HG03354 (cell line): ENCODE results near the gene PHLPP1.
A peak's percentile ranks its signal among the peaks of the same experiment; 100 is the strongest.
"Not testable (repeated sequence)": the region's sequence is repeated elsewhere in the genome, so short reads cannot be mapped to it uniquely, and the experiment has no call there.

ENCODE experiments used
- ATAC-seq: cut with Tn5 transposase; IDR thresholded peaks from one replicate; pipeline ENCODE4 v1.9.1; 2021; ENCODE audit warnings: mild to moderate bottlenecking; ENCODE audit not compliant: unreplicated experiment, poor library complexity, severe bottlenecking

PHLPP1 gene

DNA sequence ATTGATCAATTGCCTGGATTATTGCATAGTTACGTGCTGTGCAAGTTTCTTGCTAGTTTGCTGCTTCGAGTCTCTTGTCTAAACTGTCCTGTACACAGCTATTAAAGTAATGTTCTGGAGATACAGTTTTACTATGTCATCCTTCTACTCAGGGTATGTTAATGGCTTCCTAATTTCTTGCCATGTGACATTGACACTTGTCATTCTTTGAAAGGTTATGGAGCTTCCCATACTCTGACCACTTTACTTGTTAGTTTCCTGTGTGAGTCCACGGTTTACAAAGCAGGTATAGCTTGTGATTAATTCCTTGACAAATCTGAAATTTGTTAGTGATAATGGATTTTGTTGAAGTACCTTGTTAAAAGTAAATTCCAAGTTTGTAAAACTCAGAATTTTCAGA, 80.5 kb downstream of the PHLPP1 start:
- no peak for ATAC-seq

DNA sequence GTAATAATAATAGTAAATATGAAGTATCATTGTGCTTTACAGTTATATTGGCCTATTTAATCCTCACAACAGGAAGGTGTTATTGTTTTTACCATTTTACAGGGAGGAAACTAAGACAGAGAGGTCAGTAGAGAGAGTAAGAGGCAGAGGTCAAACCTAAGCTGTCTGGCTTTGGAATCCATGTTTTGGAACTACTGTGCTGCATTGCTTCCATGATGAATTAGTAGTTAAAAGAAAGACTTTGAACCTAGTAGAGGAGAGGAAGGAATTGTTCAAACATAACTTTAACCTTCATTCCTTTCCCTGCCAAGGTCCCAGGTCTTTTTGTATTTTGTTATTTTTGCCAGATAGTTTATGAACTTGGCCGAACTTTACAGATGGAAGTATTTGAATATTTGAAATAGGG, 80.9 kb downstream of the PHLPP1 start:
- no peak for ATAC-seq

DNA sequence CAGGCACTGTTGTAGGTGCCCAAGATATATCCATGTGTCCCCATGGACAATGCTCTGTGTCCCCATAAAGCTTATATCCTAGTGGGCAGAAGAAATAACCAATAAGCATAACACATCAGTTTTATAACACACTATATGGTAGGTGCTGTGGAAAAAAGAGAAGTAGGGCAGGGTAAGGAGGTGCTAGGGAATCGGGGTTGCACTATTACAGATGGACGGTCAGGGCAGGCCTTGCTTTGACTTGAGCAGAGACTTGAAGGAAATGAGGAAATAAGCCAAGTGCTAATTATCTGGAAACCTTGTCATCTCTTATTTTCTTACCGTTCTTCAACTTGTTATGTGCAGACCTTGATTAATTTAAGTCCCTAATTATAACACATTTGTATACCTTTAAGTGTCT, 82.0 kb downstream of the PHLPP1 start:
- no peak for ATAC-seq

DNA sequence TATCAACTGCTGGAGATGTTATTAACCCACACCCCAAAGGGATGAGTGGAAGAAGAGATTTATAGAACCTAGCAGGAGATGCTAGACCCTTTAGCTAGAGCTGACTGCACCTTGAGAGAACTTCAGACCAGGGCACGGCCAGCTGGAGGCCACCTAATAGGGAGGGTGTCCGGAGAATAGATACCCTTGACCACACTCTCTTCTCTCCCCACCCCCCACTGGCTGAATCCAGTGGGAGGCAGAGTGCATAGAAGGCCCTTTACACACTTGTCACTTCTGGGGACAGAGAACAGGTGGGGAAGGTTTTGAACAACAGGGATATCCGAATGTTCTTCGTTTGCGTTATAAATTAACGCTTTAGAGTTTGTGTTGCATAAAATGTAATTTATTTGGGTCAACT, 84.6 kb downstream of the PHLPP1 start:
- no peak for ATAC-seq

DNA sequence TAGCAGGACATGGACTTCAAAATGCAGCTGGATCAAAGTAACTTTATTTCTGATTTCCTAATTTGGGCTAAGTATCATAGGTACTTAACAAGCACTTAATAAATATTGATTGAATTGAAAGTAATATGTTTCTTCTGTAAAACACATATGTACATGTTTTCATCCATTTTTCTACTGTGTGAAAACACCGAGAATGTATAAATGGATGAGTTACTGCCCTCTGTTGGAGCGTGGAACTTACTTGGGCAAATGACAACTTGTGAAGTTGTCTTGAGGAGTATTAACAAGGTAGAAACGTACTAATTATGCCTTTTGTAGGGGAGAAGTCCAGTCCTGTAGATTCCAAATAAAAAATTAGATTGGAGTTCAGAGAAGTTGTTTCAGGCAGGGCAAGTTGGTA, 87.2 kb downstream of the PHLPP1 start:
- no peak for ATAC-seq

DNA sequence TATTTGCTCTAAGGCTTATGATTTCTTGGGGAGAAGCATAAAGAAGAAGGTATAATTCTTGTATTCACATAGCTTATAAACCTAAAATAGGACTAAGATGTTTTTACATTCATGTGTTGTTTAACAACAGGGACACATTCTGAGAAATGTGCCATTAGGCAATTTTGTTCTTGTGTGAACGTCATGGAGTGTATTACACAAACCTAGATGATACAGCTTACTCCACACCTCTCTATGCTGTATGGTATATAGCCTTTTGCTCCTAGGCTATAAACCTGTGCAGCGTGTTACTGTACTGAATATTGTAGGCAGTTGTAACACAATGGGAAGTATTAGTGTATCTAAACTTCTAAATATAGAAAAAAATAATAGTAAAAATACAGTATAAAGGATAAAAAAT, 92.1 kb downstream of the PHLPP1 start:
- no peak for ATAC-seq

DNA sequence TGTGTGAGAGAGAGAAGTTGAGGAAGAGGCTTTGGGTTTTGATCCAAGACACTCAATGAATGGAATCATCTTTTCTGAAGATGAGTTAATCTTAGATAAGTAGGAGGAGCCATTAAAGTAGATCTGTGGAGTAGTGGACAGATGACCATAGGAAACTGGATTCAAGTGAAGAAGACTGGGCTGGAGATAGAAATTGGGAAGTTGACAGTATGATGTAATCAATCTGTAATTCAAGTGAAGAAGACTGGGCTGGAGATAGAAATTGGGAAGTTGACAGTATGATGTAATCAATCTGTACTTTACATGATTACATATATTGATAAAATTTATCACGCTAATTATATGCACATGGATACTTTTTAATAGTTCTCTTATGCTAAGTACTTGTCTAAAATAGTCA, 92.8 kb downstream of the PHLPP1 start:
- no peak for ATAC-seq

DNA sequence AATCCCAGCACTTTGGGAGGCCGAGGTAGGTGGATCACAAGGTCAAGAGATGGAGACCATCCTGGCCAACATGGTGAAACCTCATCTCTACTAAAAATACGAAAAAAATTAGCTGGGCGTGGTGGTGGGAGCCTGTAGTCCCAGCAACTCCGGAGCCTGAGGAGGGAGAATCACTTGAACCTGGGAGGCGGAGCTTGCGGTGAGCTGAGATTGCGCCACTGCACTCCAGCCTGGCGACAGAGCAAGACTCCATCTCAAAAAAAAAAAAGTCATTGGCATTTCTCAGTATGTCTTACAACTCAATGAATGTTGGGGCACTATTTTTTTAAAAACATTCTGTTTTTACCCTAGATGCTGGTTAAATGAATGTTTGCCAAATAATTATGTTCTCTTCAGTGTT, 94.1 kb downstream of the PHLPP1 start:
- not testable (repeated sequence) for ATAC-seq

DNA sequence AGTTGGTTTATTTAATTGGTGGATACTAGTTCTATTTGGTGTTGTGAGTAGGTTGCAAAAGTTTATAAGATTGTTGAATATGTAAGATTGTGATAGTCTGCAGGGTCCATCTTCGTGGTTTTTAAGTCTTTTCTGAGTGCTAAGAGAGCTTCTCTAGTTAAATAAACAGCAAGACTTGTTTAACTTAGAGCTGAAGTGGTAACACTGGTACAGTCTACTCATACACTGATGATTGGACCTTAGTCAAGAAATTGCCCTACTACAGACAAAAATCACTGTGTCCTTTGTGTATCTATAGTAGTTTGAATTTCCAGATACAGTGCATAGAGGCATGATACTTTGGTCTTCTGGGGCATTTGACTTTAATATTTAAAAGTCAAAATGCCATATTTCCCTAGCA, 94.6 kb downstream of the PHLPP1 start:
- no peak for ATAC-seq

DNA sequence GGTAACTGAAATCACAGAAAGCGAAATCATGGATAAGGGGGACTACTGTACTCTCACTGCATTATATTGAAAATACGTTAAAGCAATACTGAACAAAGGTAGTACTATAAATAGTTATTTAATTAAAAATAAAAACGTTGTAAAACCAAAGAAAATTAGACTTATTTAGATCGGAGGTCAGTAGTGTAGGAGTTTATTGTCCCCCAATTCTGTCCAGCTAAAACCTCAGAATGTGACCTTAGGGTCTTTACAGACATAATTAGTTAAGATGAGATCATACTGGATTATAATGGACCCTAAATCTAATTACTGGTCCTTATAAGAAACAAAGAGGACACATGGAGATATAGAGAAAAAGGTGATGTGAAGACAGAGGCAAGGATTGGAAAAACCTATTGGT, 95.3 kb downstream of the PHLPP1 start:
- ATAC-seq, result no peak

DNA sequence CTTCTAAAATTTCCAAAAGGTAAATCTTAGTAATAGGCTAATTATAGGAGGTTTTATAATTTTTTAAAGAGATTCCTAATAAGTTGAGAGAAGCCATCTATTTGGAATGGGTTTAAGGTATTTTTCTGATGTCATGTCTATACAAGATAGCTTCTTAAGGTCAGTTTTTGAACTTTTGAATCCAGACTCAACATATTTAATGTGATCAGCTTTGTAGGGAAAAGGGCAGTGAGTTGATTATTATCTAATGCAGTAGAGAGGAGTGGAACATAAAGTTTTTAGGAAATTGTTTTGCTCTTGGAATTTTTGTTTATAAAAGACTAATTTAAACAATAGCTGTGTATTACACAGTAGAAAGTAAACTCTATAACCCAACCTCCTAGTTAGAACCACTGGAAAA, 96.3 kb downstream of the PHLPP1 start:
- ATAC-seq, result no peak

DNA sequence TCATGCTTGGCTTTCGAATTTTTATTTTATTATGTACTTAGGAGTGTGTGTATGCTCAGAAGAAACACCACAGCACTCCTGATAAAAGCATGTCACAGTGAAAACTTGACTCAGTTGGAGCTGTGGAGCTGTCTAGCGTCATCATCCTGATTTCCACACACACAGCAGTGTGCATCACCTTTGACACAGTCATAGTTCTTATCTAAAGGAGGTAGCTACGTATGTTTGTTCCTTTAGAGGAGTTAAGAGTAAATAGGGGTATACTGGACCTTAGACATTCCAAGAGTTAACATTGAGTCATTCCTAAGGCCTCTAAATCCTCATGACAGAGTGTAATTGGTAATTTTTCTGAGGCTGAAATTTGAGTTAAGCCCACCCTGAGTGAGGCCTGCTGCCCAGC, 96.9 kb downstream of the PHLPP1 start:
- ATAC-seq, result no peak

DNA sequence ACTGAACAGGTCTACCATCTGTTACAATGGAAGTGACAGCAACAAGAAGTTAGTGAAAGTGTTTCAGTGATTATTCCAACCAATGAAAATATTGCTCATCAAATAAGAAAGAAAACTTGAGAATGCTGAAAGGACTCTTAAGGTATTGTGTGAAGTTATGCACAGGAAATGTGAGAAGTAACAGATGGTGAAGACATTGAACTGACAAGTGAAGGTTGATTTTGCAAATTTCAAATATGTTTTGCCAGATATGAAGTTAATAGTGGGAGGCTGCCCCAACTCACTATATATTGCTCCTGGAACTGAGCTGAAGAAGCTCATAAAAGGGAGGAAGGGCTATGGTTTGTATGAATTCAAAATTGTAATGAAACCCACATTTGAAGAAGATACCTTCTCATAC, 97.5 kb downstream of the PHLPP1 start:
- ATAC-seq, result no peak

DNA sequence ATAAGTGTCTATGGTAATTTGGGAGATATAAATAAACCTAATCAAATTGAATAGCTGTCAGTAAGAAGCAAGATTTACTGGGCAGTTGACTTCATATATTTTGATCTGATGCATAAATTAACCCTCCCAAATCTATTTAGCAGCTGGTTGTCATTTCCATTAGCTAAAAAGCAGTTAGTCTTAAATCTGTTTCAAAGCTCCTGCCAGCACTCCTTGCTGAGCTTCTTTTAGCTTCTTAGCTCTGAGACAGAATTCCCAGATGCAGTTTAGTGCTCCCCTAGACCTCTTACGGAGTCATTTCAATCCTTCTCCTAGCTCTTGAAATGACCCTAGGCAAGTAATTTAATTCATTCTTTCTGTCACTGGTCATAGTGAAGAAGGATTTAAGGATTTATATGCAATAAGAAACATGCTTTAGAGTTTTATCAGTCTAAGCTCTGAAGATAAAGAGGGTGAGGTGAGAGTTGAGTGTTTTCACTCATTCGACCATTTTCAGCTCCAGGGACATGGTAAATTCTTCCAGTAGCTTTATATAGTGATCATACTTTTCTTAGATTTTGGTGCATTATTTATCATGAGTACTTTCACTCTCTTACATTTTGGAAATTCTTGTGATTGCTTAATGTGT, 98.9 kb downstream of the PHLPP1 start:
- ATAC-seq, result no peak

DNA sequence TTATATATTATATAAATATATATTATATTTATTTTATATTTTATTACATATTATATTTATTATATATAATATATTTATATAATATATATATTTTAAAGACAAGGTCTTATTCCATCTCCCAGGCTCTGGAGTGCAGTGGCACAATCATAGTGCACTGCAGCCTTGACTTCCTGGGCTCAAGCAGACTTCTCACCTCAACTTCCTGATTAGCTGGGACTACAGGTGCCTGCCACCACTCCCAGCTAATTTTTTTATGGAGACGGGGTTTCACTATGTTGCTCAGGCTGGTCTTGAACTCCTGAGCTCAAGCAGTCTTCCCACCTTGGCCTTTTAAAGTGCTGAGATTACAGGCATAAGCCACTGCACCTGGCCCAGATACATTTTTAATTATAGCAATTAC, 110.0 kb downstream of the PHLPP1 start:
- ATAC-seq, result no peak

DNA sequence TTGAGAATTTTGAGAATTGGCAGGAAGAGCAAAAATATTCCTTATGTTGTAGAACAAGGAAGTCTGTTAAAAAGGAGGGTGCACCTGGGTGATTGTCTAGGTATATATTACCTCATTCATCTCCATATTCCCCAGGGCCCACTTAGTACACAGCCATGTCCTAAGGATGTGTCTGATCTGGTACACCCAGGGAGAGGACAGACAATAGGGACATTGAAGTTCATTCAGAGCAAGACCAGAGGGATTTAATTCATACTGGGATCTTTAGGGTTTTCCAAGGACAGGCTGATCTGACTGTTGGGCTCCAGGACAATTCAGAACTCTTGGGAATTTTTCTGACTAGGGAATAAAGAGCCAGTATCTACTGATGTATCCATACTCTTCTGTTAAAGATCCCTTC, 112.1 kb downstream of the PHLPP1 start:
- ATAC-seq, result no peak

DNA sequence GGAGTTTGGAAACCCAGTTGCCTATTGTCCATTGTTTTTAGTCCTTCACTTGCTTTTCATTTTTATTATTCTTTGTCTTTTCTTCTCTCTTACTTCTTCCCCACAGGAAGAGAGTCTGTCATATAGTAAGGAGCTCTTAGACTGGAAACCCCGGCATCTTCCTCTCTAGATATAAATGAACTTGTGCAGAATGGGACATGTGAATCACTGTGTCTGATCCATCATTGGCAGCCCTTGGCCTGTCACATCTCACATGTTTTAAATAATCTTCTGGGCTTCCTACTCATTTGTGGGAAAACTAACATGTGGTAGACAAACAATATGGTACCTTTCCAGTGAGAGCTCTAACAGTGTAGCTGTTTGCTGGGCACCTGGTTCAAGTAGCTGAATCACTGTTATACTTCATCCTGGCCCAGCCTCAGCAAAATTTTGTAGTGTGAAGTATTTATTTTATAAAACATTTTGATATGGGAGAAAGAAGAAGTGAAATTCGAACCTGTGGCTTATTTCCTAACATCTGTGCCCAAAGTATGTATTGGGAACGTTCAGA, 112.8 kb downstream of the PHLPP1 start:
- ATAC-seq, result no peak

DNA sequence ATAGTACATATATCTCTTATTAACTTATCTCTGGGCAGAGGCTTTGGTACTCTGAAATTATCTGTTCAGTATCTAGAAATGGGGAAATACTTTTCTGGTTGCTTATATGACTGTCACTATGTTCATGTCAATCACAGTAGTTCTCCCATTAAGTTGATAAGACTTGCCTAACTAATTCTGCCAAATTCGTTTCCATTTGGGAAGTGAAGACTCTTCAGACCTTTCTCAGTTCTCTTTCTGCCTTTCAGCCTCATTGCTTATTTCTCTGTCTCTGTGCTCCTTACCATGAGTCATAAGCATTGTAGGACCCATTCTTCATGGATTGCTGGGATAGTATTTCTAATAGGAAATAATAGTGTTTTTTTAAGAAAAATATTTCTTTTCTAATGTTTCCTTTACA, 113.5 kb downstream of the PHLPP1 start:
- ATAC-seq, result no peak

DNA sequence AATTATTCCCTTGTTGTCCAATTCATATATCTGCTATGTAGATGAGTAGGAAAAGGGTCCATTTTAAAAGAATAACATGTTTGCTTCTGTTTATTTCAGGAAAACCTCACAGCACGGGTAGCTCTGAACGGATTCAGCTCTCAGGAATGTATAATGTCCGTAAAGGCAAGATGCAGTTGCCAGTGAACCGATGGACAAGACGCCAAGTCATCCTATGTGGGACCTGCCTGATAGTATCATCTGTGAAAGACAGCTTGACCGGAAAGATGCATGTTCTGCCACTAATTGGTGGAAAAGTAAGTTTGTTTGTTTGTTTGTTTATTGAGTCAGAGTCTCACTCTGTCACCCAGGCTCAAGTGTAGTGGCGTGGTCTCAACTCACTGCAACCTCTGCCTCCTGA, 114.6 kb downstream of the PHLPP1 start:
- ATAC-seq, result no peak

DNA sequence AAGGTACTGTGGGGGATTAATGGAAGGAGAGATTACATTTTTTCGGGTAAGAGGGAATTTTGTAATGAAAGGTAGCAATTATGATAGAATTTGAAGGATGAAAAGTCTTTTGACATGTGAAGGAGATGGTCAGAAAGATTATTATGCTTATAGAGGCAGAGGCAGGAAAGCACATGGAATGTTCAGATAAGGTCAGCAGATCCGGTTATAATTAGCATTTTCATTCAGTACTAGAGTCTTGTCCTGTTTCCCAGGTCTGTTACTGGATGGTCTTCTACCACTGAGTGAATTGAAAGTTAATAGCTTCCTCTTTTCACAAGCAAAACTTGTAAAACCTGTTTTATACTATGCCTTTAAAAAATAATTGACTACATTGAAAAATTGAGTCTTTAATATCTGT, 116.9 kb downstream of the PHLPP1 start:
- ATAC-seq, result peak; percentile 43

DNA sequence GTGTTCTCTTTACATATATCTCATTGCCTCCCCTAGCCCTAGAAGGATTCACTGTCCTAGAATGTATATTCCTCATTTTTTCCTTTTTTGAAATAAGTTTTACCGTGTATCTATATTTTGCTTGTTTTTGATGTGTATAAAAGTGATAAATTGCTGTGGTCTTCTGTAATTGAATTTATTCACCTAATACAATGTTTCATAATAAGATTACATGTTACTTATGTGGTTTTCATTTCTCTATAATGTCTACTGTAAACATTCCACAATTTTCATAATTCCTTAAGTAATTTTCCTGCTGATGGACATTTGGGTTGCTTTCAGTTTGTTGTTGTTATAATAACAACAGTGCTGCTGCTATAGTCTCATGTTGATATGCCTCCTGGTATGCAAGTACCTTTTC, 118.2 kb downstream of the PHLPP1 start:
- ATAC-seq, result no peak

DNA sequence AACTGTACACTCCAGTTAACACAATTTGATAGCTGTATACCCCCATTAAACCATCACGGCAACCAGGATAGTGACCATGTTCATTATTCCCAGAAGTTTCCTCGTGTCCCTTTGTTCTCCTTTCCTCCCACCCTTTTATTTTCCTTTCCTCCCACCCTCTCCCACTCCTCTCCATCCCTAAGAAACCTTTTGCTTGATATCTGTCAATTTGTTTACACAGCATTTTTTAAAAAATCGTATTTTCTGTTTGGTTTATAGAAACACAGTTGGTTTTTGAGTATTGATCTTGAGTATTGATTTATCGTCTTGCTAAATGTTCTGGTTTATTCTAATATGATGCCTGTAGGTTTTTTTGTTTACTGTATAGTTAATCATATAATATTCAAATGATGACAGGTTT, 119.4 kb downstream of the PHLPP1 start:
- no peak for ATAC-seq
